Ascending aorta (tissue), 2 donors: ENCODE results near the gene GAST. TPM values are rescaled to one million over a fixed set of nuclear protein-coding genes. Genes with fewer than 3 reads are reported as not detected.

Experiments
- DNase-seq, 2 donors: peaks; one replicate each; pipeline ENCODE4 v3.0.0-alpha.2; 2019; ENCODE audit warnings: low spot score in 2 of 2
- H3K27ac ChIP-seq, 2 donors: fragments of 200-600 bp; sonication (generic); one replicate each; pipeline ENCODE4 v1.5.1; 2016 to 2017; ENCODE audit warnings: mild to moderate bottlenecking in 1 of 2
- H3K27me3 ChIP-seq: fragments of 200-600 bp; sonication (generic); one replicate; pipeline ENCODE4 v1.5.1; 2017
- H3K36me3 ChIP-seq, 2 donors: fragments of 200-600 bp; sonication (generic); one replicate each; pipeline ENCODE4 v1.5.1; 2016
- H3K4me1 ChIP-seq, 2 donors: fragments of 200-600 bp; sonication (generic); one replicate each; pipeline ENCODE4 v1.5.1; 2016 to 2017; ENCODE audit warnings: mild to moderate bottlenecking in 1 of 2
- H3K4me3 ChIP-seq, 2 donors: fragments of 200-600 bp; sonication (generic); one replicate each; pipeline ENCODE4 v1.5.1; 2016 to 2017; ENCODE audit warnings: mild to moderate bottlenecking in 1 of 2
- H3K9me3 ChIP-seq, 2 donors: fragments of 200-600 bp; sonication (generic); one replicate each; pipeline ENCODE4 v1.5.1; 2016
- intact Hi-C: fragments of 100-400 bp; cut with DNase I; formaldehyde crosslinking; loops from one replicate; pipeline ENCODE4 v1.15.1; 2023
- total RNA-seq: library from RNA; depleted of rRNA; stranded (reverse); fragments of >200 nt; gene quantifications from one replicate; pipeline ENCODE4 v1.1.0, GENCODE V29; 2016
- TF ChIP-seq, protein P1 (sequence below), 3 experiments: fragments of 200-600 bp in 2 of 3; fragments of 450-650 bp in 1 of 3; sonication (generic) in 2 of 3; IDR thresholded peaks; one replicate each; pipeline ENCODE4 v1.5.1; 2016 to 2019; ENCODE audit warnings: antibody characterized with exemption in 3 of 3, mild to moderate bottlenecking in 1 of 3, moderate library complexity in 1 of 3

GAST gene
- total RNA-seq, 1 donor from 2014 or later, result not detected

DNA sequence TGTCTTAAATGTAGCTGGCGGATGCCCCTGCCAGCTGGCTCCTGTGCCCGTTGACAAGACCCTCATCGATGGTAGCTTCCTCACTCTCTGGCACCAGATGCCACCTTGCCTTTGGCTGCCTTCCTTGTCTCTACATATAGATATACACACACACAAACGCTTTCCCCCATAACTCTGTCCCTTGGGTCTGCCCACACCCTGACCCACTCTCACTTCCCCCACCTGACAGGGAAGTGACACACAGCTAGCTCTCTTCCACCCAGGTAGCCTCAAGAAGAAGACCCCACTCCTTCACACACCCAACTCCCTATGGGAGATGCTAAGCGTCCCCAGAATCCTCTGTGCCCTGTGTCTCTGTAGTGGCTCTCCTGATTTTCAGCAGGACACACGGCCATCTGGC lies 48.7 kb downstream of the GAST start:
- peaks cover 75 to 82% of the 10 kb centered on the region in 2 donors for H3K36me3 ChIP-seq
- no peaks in the 10 kb centered on the region for H3K4me1 ChIP-seq
- intact Hi-C loops, result no loop called here
- H3K9me3 ChIP-seq, result no peaks in the 10 kb centered on the region
- no peak for DNase-seq
- no peaks in the 10 kb centered on the region for H3K27me3 ChIP-seq
- TF ChIP-seq, protein P1, sequence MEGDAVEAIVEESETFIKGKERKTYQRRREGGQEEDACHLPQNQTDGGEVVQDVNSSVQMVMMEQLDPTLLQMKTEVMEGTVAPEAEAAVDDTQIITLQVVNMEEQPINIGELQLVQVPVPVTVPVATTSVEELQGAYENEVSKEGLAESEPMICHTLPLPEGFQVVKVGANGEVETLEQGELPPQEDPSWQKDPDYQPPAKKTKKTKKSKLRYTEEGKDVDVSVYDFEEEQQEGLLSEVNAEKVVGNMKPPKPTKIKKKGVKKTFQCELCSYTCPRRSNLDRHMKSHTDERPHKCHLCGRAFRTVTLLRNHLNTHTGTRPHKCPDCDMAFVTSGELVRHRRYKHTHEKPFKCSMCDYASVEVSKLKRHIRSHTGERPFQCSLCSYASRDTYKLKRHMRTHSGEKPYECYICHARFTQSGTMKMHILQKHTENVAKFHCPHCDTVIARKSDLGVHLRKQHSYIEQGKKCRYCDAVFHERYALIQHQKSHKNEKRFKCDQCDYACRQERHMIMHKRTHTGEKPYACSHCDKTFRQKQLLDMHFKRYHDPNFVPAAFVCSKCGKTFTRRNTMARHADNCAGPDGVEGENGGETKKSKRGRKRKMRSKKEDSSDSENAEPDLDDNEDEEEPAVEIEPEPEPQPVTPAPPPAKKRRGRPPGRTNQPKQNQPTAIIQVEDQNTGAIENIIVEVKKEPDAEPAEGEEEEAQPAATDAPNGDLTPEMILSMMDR (IDR thresholded peaks at IDR 0.05), result no peak
- no peak overlapping the region for H3K27ac ChIP-seq
- H3K4me3 ChIP-seq, result no peak overlapping the region

- intact Hi-C loops, result no loop called here
These were observed 50.3 kb downstream of the GAST start for GRCh38 chr17:41762391-41762790.

DNA sequence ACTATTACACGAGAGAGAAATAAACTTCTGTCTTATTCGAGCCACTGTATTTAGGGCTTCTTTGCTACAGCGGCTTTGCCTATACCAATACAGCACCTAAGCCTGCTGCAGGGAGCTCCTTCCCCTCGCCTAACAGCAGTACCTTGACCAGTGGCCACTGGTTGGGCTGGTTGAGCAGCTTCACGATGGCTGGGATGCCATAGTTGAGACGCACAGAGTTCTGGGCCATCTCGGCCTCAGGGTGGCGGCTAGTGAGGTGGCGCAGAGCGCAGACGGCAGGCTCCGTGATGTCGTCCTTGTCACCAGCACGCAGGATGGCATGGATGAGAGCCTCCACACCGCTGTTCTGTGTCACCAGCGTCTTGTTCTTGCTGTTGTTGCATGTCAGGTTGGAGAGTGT lies 50.7 kb downstream of the GAST start:
- peaks cover 64 to 82% of the 10 kb centered on the region in 2 donors for H3K36me3 ChIP-seq
- DNase-seq, result no peak
- TF ChIP-seq, protein P1 (IDR thresholded peaks at IDR 0.05), result no peak
- intact Hi-C loops, result no loop called here
- H3K4me3 ChIP-seq, result no peak overlapping the region
- H3K9me3 ChIP-seq, result no peaks in the 10 kb centered on the region
- H3K4me1 ChIP-seq, result no peaks in the 10 kb centered on the region
- no peaks in the 10 kb centered on the region for H3K27me3 ChIP-seq
- no peak overlapping the region for H3K27ac ChIP-seq

More at GRCh38 chr17:41762391-41762790, 50.3 kb downstream of the GAST start:
- H3K4me3 ChIP-seq, result no peak overlapping the region
- no peaks in the 10 kb centered on the region for H3K4me1 ChIP-seq
- TF ChIP-seq, protein P1 (IDR thresholded peaks at IDR 0.05), result no peak
- peaks cover 64 to 82% of the 10 kb centered on the region in 2 donors for H3K36me3 ChIP-seq
- no peak overlapping the region for H3K27ac ChIP-seq
- no peaks in the 10 kb centered on the region for H3K9me3 ChIP-seq
- DNase-seq, result no peak
- no peaks in the 10 kb centered on the region for H3K27me3 ChIP-seq

DNA sequence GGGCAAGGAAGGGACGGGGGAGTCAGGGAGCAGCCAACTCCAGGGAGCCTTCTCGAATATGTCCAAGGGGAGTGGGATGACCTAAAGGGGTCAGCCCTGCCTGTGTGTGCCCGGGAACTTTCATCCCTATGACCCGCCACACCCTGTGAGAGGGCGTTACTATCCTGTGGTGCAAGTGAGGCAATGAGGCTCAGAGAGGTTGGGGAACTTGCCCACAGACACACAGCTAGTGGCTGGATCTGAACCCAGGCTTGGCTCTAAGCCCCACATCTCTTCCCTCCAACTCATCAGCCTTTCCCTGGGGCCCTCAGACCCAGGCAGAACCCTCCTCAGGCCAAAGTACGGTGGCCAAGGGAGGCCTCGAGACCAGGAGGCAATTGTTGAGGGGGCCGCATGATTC lies 51.2 kb downstream of the GAST start:
- TF ChIP-seq, protein P1 (IDR thresholded peaks at IDR 0.05), result no peak
- intact Hi-C loops, result no loop called here
- DNase-seq, result no peak
- peaks cover 69 to 82% of the 10 kb centered on the region in 2 donors for H3K36me3 ChIP-seq
- no peaks in the 10 kb centered on the region for H3K4me1 ChIP-seq
- no peaks in the 10 kb centered on the region for H3K9me3 ChIP-seq
- H3K27me3 ChIP-seq, result no peaks in the 10 kb centered on the region
- H3K4me3 ChIP-seq, result no peak overlapping the region
- no peak overlapping the region for H3K27ac ChIP-seq

Other genes starting within 250 kb of the GAST start
- gene KRT32, start 244.9 kb upstream of the GAST start, total RNA-seq, result not detected
- not detected for gene KRT35, start 231.2 kb upstream of the GAST start, total RNA-seq
- not detected for gene KRT36, start 222.4 kb upstream of the GAST start, total RNA-seq
- 1.9 TPM for gene KRT13, start 206.7 kb upstream of the GAST start, total RNA-seq
- gene KRT15, start 193.4 kb upstream of the GAST start, total RNA-seq, result 0.32 TPM
- gene KRT19, start 184.0 kb upstream of the GAST start, total RNA-seq, result 1.4 TPM
- not detected for gene KRT9, start 140.3 kb upstream of the GAST start, total RNA-seq
- gene KRT14, start 125.4 kb upstream of the GAST start, total RNA-seq, result 10.3 TPM
- gene KRT16, start 99.6 kb upstream of the GAST start, total RNA-seq, result 31.9 TPM
- gene KRT17, start 87.8 kb upstream of the GAST start, total RNA-seq, result 14.8 TPM
- gene EIF1, start 23.4 kb upstream of the GAST start, total RNA-seq, result 102 TPM
- not detected for gene HAP1, start 22.3 kb downstream of the GAST start, total RNA-seq
- 47.9 TPM for gene JUP, start 74.4 kb downstream of the GAST start, total RNA-seq
- gene P3H4, start 99.6 kb downstream of the GAST start, total RNA-seq, result 61.4 TPM
- 388 TPM for gene FKBP10, start 100.7 kb downstream of the GAST start, total RNA-seq
- gene NT5C3B, start 123.9 kb downstream of the GAST start, total RNA-seq, result 36.7 TPM
- not detected for gene KLHL10, start 125.5 kb downstream of the GAST start, total RNA-seq
- gene KLHL11, start 153.1 kb downstream of the GAST start, total RNA-seq, result 8.9 TPM
- 64.4 TPM for gene ACLY, start 206.6 kb downstream of the GAST start, total RNA-seq
- gene ODAD4, start 218.3 kb downstream of the GAST start, total RNA-seq, result not detected